GM12801 (cell line): Measurements from ENCODE around the gene SFTA2.

Experiments
- TF ChIP-seq, protein P1 (sequence below): IDR thresholded peaks from one replicate; pipeline ENCODE4 v1.5.1; 2011; ENCODE audit warnings: control low read depth; ENCODE audit not compliant: insufficient read length; ENCODE audit errors: extremely low read depth

The SFTA2 gene

DNA sequence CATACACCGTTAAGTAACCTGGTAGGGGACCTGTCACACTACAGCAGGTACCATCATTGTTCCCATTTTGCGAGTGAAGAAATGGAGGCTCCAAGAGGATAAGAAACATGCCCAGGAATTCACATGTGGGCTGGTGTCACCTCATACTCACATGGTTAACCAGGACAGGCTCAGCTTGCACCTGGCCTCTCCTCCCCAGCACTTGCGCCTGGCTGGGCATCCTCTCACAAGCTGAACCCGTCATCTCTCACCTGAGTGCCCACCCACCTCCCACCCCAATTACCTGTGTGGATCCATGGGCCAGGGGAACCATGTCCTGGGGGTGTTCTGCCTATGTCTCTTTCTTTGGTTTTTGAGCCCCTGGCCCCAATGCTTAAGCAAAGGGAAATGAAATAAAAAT is 1.5 kb downstream of the SFTA2 start:
- TF ChIP-seq, protein P1, sequence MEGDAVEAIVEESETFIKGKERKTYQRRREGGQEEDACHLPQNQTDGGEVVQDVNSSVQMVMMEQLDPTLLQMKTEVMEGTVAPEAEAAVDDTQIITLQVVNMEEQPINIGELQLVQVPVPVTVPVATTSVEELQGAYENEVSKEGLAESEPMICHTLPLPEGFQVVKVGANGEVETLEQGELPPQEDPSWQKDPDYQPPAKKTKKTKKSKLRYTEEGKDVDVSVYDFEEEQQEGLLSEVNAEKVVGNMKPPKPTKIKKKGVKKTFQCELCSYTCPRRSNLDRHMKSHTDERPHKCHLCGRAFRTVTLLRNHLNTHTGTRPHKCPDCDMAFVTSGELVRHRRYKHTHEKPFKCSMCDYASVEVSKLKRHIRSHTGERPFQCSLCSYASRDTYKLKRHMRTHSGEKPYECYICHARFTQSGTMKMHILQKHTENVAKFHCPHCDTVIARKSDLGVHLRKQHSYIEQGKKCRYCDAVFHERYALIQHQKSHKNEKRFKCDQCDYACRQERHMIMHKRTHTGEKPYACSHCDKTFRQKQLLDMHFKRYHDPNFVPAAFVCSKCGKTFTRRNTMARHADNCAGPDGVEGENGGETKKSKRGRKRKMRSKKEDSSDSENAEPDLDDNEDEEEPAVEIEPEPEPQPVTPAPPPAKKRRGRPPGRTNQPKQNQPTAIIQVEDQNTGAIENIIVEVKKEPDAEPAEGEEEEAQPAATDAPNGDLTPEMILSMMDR = no peak

DNA sequence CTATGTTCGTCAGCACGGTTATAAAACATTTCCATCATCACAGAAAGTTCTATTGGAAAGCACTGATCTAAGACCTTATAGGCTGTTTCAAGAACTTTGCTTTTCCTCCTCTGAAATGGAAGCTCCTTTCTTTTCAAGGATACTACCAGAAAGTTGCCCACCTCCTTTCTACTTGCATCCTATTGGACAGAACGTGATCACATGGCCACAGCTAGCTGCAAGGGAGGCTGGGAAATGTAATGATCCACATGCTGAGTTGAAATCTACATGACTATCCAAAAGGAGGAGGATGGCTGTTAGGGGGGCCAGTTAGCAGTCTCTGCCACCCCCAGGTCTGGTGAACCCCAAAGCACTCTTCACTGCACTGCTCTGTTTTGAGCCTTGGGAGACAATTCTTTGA is 3.3 kb downstream of the SFTA2 start:
- TF ChIP-seq, protein P1 = no peak

DNA sequence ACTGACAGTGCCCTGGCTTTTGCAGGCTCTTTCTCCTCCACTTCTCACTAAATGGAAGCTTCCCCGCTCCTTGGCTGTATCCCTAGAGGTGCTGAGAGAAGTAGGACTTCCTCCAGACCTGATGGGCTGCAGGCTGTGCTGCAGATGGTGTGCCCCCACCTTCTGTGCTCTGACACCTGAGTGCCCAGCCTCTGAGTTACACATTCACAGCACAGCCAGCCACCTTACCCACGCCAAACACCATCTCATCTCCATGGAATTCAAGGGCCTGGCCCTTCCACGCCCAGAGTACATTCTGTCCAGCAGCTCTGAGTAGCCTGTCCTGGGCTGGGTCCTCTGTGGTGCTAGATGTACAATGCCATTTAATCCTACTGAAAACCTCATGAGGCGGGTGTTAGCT is 5.3 kb downstream of the SFTA2 start:
- TF ChIP-seq, protein P1 = no peak

DNA sequence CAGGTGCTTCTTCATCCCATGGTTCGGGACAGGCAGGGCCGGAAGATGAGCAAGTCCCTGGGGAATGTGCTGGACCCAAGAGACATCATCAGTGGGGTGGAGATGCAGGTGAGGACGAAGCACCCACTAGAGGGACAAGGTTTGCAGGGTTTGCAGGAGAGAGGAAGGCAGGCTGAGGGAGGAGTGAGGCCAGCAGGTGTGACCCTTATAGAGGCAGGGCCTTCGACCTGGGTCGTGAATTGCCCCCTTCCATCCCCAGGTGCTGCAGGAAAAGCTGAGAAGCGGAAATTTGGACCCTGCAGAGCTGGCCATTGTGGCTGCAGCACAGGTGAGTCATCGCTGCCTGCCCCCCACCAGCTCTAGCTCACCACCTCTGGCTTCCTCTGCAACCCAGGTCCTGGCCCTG is 9.5 kb downstream of the SFTA2 start:
- TF ChIP-seq, protein P1 = no peak

DNA sequence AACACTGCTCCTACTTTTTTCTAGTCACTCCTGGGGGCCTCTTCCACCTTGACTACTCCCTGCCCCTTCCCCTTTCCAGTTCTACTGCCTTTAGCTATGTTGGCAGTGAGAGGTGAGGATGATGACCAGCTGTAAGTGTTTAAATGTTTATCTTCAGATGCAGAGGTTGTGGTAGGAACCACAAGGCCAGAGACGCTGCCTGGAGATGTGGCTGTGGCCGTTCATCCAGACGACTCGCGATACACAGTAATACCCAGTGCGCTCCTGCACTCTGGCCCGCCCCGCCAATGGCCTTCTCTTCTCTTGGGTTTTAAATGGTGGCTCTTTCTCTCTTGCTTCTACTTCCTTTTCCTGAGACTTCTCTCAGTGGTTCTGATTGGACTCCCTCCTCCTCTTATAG is 13.3 kb downstream of the SFTA2 start:
- TF ChIP-seq, protein P1 = no peak

DNA sequence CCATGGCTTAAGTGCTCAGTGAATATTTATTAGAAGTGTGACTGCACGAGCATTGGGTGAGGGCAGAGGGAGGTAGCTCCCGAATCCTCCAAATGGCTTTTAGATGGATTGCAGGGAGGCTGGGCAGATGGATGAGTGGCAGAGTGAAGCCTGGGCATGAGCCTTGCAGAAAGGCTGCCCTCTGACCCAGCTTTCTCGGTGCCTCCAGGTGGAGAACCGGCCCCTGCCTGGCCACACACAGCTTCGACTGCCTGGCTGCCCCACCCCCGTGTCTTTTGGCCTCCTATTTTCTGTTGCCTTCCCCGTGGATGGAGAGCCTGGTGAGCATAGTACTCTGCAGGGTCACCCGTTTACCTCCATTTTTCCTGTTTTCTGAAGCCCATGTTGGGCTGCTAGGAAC is 14.5 kb downstream of the SFTA2 start:
- TF ChIP-seq, protein P1 = no peak

DNA sequence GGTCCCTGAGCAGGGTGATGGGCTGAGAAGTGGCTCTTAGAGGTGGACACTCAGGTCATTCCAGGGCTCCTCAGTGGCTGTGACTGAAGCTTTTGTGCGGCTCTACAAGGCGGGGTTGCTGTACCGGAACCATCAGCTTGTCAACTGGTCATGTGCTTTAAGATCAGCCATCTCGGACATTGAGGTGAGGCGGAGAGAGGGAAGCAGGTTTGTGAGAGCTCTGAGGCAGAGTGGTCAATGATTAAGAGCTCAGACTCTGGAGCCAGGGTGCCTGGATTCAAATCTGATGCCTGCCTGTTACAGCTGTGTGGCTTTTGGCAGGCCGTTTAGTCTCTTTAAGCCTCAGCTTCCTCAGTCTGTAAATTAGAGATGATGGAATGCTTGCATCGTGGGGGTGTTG is 14.9 kb downstream of the SFTA2 start:
- TF ChIP-seq, protein P1 = no peak

DNA sequence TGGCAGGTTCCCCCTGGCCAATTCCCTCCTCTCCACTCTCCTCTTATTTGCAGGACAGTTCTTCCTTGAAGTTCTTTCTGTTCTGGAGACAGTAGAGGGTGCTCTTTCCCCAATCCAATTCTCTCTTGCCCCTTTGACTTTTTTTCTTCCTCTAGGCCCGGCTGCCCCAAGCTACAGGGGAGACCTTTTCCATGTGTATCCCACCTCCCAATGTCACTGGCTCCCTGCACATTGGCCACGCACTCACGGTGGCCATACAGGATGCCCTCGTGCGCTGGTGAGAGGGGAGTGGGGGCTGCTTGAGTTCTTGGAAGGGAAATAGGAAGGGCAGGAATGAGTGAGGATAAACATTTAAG is 16.4 kb downstream of the SFTA2 start:
- TF ChIP-seq, protein P1 = no peak
